ENCODE data around the gene ABCD4.

Gene ABCD4

DNA sequence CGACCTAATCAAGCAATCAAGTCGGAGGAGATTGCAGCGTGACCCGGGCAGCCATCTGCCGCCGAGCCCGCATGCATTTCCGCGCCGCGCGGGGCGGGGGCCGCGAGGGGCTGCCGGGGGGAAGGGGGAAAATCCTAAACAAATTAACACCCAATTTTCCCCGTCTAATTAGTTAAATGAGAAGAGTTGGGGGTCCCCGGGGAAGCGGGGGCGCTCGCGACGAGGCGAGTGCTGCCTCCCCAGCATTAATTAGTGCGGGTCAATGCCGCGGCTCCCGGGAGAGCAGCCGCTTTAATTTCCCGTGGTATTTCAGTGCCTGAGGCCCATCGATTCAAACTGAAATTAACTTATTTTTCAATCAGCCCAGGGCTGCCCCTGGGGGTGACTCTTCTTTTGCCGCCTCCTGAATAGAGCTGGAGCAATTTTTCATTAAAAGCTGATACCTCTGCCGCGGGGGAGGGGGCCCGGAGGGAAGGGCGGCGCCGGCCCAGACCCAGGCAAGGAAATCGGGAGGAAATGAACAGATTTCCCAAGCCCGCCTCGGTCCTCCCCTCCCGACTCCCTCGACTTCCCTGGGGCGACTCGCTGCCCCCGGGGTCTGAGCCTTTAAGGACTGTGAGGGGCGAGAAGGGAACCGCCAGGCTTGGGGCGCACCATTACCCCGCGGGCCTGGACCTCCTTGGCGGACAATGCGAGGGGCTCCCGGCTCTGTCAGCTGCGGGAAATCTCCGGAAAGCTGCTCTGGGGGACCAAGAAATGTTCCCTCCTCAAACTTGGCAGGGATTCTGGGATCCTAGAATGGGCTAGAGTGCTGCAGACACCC is 44.6 kb downstream of the ABCD4 start:
- DNase-seq = no peak

DNA sequence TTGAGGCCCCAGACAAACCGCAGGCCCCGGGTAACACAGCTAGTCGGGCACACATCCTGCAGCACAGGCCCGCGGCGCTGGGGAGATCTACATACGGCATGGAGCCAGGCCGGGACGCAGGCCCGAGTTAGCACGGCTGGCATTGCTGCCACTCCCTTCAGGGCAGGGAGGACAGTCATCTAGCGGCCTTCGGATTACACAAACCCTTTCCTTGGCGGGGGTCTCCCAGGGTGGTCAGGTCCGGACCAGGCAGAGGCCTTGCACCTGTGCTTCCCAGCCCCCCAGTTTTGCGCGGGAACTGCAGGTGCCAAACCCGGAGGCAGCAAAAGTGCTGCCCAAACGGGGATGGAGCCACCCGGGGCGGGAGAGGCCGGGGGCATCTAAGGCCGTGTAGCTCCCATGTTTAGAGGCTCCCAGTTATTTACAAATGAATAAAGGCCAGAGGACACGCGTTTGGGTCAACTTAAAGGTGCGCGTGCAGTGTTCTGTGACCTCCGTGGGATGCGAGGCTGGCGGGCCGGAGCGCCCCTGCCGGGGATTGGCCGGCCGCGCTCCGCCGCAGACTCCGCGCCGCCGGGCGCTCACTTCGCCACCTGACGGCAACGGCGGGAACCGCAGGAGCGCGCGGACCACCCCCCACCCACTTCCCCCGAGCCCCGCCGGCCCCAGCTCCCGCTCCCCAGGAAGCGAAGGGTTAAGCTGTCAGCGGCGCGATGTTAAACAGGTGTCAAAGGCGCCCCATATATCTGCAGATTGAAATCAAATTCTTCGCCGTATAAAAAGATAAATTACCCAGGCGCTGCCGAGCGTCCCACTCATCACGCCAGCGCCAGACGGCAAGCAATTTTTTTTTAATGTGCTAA is 45.4 kb downstream of the ABCD4 start:
- DNase-seq = peak; percentile 19

DNA sequence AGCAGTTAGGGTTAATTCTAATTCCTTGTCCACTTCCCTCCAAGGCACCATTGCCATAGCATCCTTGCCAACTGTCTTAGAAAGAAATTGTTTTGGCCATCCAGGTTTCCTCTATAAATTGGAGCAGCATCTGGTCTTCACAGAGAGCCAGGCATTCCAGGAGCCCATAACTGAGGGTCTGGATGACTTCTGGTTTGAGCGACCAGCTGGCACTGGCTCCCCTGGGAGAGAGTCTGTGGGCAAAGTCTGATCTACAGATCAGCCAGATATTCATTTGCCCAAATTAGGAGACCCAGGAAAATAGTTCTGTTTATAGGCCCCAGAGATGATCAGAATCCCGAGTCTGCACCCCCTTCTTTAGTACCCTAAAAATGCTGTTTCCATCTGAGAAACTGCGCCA is 47.5 kb downstream of the ABCD4 start:
- DNase-seq = no peak

DNA sequence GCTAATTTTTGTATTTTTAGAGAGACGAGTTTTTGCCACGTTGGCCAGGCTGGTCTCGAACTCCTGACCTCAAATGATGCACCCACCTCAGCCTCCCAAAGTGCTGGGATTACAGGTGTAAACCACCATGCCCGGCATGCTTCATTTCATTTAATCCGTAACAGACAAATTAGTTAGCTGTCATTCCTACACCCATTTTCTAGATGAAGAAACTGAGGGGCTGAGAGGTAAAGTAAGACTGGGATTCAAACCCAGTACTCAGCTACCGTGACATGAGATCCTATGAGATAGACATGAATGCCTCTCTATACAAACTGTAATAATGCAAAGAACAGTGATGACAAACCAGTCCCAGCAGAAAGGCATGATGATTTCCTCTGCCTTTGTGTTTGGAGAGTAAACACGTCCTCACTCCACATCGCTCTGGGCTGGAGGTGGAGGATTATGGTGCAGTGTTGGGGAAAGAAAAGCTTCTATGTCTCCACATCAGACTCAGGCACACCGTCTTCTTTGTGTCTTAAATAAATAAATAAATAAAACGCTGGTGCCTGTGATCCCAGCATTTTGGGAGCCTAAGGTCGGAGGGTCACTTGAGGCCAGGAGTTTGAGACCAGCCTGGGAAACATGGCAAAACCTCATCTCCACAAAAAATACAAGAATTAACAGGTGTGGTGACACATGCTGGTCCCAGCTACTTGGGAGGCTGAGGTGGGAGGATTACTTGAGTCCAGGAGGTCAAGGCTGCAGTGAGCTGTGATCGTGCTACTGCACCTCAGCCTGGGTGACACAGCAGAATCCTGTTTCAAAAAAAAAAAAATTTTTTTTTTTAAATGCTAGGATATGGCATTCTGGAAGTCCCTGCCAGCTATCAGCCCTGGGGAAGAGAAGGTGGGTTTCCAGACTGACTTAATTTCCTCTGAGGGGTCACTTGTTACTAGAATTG is 53.0 kb downstream of the ABCD4 start:
- no peak for DNase-seq

DNA sequence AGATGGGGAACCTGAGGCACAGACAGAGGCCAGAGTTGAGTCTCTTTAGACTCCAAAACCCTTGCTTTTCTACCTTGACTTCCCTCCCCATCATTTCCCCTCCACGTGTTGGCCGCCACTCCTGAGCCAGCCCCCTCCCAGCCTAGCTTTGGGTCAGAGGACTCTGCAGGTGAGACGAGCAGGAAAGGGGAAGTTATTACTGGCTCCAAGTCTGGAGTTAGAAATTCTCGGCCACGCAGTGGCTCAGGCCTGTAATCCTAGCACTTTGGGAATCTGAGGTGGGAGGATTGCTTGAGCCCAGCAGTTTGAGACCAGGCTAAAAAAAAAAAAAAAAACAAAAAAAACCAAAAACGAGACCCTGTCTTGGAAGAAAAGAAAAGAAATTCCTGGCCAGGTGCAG is 54.7 kb downstream of the ABCD4 start:
- DNase-seq = no peak

DNA sequence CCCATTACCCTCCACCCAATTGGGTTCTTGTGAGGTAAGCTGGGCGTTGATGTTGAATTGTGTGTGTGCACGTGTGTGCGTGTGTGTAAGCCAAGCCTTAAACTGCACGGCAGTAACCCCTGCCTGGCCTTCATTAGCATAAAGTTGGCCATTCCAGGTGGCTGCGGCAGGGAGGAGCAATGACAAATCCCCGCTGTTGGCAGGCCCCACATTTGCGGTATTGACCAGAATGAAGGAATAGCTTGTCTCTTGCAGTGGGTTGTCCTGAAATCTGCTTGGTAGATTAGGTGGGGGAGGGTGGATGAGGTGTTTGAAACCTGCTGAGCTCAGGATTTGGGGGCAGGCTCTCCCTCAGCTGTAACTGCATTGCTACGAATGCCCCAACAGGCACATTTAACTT is 56.2 kb downstream of the ABCD4 start:
- no peak for DNase-seq

DNA sequence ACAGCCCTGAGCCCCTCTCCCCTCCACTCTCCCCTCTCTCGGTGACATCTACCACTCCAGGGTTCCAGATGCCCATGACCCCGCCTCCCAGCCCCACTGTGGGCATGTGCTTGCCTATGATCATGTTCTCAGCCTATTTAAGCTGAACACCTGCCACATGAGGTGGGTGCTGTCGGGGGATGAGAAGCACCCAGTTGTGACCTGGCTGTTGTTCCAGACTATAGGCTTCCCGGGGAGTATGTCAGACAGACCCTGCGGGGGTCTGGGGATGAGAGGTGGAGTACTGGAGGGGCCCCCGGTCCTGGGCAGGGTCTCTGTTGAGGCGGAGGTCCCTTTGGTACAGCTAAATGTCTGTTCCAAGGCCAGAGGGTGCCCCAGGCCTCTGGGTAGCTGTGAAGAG is 57.4 kb downstream of the ABCD4 start:
- no peak for DNase-seq

DNA sequence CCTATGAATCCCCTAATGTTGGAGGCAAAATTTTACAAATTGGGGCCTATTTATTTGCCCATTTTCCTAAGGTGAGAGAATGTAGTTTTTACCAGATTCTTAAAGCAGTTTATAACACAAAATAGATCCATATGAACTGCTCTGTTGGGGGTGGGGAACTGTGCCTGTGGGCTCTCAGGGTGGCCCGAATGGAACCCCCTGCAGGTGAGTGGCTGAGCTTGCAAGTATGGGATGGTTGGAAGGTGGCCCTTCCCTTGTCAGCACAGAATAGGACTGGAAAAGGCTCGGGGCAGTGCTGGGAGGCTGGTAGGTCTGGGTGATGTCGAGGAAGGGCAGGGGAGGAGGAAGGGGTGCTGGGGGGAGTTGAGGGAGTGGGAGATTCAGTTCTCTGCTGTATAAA is 58.6 kb downstream of the ABCD4 start:
- no peak for DNase-seq

DNA sequence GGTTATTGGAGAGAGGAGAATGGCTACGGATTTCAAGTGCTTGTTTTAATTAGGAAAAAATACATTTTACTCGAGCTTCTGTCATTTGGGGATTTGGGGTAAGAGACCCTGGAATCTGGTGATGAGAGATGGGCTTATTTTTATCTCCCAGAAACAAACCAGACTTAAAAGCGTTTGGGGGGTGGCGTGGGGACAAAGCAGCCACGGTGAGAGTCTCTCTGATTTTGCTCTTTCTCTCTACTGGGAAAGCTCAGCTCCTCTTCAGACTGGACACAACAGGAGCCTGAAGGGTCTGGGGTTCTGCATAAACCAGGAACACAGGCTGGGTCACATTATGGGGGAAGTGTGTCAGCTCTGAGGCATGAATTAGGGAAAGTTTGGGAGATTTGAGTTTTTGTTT is 59.7 kb downstream of the ABCD4 start:
- no peak for DNase-seq

DNA sequence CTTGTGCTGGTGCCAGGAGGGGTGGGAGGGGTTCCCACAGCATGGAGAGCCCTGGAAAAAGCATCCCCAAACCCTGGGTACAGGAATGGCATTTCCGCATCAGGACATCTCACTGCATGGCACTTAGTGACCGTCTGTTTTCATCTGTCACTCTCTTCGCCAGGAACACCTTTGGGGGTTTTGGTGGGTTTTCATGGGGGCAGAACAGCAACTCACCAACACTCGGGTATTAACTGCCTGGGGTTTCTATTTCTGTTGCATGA is 60.0 kb downstream of the ABCD4 start:
- no peak for DNase-seq

DNA sequence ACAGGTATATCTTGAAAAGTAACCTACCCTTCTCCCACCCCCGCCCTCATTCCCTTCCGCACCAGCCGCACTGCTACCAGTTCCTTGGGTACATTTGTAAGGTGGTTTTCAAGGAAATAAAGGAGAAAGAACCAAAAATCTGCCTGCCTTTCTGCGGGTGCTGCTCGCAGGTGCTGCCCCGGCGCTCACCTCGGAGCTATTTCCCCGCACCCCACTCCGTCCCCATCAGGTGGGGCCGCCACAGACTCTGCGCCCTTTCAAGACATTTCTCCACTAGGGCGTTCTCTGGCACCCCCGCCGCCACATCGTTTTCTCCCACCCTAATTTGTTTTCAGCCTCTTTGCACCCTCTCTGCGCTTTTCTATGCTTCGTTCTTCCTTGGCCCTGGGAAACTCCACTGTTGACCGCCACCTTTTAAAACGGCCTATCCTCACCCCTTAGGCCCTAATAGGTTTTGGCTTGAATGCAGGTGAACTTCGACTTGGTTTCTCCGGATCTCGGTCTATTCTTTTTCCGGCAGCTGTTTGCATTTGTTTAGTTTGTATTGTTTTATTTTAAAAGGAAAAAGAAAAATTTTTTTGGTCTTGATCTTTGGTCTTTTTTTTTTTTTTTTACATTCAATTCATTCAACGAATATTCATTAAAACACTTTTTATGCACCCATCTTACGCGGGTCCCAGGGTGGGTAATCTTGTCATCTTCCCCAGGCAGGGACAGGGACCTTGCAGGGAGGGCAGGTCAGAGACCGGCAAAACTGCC is 60.5 kb downstream of the ABCD4 start:
- no peak for DNase-seq

DNA sequence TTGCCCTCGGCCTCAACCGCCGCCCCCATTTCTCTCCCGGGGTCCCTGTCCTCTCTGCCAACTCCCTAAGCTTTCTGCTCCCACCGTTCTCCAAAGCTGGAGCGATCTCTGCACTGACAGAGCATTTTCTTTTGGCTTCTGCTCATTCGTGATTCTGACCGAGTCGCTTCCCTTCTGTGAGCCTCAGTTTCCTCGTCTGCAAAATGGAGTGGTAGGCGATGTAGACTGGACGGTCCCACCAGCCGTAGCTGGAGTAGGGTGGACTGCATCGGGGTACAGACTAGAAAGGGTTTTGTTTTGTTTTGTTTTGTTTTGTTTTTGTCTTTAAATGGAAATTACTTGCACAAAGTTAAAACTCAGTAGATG is 61.1 kb downstream of the ABCD4 start:
- DNase-seq = no peak

DNA sequence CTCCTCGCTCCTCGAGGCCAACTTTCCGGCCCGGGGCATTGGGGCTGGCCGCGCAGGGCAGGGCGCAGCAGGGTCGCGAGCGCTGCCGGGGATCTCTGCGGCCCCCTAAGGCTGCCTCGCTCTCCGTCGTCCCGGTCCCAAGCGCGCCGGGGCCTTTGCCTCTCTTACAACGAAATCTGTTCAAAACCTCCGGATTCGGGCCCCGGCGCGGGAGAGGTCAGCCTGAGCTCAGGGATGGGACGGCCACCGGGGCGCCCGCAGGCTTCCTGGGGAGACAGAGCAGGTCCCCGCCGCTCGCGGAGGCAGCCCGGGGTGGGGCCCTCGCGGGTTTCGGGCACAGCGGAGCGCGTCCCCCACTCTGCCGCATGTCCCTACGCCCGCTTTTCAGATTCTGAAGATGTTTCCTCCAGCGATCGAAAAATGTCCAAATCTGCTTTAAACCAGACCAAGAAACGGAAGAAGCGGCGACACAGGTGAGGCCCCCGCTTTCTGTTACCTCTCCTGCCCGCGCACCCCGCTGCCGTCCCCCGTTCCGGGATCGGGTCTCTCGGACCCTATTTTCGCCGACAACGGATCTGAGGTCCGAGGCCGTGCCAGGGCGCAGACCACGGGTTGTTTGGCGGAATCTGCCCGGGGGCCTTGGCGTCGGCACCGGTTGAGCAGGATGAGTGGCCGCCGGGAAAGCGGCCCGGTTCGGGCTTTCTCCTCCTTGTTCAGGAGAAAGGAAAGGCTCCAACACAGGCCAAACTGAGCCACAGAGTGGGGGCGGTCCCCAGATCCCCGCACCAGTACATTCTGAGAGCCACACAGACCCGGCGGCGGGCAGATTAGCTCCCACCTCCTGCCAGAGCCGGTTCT is 61.7 kb downstream of the ABCD4 start:
- peak; percentile 6 for DNase-seq

DNA sequence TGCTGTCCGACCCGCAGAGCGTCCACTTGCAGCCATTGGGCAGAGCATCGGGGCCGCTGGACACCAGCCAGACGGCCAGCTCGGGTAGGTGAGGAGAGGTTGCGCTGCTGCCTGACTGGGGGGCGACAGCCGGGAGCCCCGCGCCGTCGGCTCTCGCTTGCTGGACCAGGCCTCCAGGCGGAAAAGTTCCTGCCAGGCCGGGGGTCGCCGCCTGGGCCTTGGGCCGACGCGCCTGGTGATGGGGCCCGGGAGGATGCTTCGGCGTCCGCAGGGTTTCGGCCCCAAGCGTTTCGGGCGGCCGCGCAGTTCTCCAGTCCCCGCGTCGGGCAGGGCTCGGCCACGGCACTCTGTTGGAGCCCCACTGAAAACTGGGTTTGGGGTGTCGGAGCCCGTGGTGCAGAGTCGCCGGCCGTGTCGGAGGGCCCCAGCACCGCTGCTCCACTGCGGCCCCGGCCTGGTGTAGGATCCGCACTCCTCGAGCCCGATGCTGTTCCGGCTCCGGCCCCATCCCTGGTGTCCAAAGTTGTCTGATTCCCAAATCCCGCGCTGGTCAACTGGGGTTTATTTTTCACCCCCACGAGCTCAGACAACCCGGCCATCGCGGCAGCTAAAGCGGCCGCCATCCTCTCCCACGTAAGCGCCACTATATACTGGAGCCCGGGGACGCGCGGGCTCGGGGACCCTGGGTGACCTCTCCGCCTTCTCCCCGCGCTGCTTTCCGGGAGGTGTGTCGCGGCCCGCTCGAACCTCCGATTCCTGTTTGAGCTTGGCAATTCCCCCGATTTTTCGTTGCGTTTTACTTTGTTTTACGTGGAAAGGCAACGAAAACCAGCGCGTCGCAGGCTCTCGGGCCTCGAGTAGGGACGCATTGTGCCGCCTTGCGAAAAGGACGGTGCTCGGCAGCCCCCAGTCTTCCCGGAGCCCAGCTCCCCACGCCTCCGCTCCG is 62.6 kb downstream of the ABCD4 start:
- DNase-seq = peak; percentile 4

DNA sequence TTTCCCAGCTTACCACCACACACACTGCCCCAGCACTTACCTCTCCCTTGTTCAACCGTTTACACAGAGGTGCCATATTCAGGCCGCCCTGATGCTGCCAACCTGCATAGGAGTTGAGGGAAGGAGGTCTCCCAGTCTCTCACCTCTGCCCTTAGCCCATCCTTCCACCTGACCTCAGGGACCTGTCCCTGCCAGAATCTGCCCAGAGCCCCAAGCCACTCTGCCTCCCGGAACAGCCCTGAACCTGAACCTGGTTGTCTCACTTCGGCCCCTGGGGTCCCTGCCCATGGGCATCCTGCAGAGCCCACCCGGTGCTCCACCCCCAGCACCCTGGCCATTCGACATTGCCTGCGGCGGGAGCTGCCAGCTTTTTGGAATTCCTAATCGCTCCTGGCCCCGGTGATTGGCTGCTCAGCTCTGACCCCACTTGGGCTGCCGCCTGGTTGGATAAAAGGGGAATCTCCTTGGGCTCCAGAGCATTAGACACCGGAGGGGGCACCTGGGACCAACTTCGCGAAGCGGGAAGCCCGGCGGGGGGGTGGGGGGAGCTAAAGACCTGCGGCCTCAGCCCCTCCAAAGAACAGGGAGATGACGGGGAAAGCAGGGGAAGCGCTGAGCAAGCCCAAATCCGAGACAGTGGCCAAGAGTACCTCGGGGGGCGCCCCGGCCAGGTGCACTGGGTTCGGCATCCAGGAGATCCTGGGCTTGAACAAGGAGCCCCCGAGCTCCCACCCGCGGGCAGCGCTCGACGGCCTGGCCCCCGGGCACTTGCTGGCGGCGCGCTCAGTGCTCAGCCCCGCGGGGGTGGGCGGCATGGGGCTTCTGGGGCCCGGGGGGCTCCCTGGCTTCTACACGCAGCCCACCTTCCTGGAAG is 63.5 kb downstream of the ABCD4 start, which contains the start of gene VSX2:
Gene VSX2, plus strand, starts transcription at position 476 of the 874 bp plus-strand sequence. Its CDS starts 113 bp downstream, at position 589.
- DNase-seq = no peak

DNA sequence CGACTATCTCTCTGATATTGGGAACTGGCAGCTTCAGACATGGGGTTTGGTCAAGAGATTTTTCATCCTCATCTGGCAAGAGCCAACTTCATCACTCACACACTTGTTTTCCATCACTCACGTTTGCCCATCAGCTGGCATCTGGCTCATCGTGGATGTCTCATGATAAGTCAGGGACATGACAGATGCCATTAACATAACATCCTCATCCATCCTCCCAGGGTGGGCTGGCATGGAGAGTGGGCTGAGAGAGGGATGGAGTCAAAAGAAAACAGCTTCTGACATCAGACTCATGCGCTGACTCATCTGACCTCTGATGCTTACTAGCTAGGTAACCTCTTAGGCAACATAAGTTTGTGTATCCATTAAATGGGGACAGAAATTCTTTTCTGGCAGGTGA is 65.3 kb downstream of the ABCD4 start:
- no peak for DNase-seq
